HG03280 (cell line): ENCODE measurements around the gene MAGEB4.

Experiments
- ATAC-seq: cut with Tn5 transposase; IDR thresholded peaks from one replicate; pipeline ENCODE4 v1.9.1; 2021; ENCODE audit warnings: mild to moderate bottlenecking, moderate library complexity; ENCODE audit not compliant: unreplicated experiment

MAGEB4 gene

GRCh38 chrX:30283456-30284200 is 41.8 kb downstream of the MAGEB4 start:
- ATAC-seq, result no peak
